ENCODE measurements around the gene COMT.

Gene COMT

DNA sequence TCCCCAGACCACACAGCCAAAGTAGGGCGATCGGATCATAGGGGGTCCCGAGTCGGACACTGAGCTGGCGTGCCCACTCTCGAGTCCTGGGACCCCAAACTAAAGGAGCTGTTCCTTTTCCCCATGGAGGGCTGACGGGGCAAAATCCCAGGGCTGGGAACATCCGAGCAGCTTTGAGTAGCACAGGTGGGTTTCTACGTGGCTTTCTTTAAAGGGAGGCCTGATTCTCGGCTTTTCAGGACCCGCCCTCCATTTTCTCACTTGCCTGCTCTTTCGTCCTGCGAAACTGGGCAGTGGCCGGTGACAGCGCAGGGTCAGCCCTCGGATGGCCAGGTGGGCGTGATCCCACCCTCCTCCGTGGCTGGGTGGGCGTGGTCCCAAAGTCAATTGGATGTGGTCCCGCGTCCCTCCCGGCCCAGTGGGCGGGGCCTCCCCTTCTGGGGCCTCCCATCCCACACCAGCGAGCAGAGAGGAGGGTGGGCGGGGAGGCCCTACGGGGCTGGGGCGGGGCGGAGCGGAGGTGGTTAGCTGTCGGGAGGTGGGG lies 17.5 kb downstream of the COMT start:
- DNase-seq, result no peak

DNA sequence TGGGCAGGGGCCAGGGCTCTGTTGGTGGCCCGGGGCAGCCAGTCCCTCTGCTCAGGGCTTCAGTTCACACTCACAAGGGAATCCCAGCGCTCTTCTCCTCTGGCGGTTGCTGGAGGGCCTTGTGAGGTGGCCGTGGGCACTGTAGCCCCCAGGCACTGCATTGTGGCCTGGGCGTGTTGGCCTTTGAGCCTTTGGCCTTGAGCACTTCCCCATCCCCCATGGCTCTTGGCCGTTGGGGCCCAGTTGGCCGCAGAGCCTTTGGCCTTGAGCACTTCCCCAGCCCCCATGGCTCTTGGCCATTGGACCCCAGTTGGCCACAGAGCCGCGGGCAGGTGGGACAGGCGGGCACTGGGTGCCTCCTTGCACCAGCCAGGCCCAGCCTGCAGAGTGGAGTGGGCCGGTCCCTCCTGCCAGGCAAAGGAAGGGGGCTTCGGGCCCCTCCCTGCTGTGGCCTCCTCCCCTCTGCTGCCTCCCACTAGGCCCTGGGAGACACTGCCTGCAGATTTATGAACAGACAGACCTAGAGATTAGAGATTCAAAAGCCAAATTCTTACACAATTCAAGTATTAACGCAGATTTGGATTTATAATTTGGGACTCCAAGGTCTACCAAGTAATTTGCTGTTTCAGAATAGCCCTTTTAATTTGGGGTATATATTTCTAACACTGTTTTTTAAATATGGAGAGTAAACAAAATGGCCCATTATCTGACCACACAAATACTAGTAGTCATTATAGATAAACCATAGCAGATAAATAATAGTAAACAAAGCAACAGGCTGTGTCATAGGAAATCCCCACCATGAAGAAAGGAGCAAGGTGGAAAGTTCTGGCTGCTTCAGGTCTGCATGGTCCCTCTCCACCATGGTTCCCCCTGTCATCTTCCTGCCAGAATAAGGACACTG lies 18.3 kb downstream of the COMT start:
- no peak for DNase-seq

DNA sequence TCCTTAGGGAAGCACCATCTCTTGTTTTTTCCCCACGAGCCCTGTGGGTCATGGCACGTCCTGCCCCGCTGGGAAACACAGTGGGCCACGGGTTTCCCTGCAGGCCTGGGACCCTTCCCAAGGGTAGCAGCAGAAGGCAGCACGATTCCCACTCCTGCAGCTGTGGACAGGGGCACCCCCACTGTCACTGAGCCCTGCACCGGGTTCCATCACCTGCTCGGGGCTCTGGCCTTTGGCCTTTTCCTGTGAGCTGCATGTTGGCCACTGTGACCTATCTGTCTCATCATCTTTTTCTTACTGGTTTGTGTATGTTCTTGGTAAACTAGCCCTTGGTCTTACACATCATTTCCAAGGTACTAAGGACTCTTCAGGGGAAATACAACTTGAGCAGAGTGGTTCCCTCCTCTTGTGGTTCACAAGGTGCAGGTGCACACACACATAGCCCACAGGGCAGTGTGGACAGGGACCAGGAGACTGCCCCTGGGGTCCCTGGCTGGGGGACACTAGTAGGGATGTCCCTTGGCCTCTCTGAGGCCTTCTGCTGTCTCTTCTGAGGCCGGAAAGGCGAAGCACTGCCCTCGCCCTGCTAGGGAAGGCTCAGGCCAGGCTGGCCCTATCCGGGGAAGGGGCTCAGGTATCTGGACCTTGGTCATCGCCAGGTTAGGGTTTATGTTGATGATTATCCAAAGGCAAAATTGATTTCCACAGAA lies 19.1 kb downstream of the COMT start:
- no peak for DNase-seq

DNA sequence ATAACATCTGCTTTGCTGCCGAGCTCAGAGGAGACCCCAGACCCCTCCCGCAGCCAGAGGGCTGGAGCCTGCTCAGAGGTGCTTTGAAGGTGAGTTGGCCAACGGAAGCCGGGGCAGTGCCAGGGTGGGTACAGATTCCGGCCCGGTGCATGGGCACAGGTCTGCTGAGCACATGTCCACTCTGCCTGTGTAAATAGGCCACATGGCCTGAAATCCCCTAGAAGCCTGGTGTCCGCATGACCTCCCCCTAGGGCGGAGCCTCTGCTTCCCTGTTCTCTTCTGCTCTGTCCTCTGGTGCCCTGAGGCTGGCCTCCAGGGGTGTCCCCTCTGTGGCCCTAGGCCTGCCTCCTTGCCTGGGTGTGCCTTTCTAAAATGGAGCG lies 19.6 kb downstream of the COMT start:
- no peak for DNase-seq

DNA sequence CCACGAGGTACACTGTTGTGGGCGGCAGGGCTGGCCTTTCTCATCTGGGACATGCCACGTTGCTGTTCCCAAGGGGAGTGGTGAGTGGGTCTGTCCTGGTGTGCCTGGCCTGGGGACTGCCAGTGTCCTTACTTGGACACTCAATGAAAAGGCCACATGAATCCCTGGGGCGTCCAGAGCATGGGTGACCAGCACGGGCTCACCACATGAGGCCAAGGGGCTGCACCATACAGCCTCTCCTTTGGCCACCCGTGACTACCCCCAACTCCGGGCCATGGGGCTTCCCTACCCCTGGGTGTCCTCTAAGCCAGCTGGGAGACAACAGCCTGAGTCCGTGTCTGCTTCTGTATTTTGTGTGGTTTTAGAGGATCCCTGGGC lies 20.3 kb downstream of the COMT start:
- no peak for DNase-seq

DNA sequence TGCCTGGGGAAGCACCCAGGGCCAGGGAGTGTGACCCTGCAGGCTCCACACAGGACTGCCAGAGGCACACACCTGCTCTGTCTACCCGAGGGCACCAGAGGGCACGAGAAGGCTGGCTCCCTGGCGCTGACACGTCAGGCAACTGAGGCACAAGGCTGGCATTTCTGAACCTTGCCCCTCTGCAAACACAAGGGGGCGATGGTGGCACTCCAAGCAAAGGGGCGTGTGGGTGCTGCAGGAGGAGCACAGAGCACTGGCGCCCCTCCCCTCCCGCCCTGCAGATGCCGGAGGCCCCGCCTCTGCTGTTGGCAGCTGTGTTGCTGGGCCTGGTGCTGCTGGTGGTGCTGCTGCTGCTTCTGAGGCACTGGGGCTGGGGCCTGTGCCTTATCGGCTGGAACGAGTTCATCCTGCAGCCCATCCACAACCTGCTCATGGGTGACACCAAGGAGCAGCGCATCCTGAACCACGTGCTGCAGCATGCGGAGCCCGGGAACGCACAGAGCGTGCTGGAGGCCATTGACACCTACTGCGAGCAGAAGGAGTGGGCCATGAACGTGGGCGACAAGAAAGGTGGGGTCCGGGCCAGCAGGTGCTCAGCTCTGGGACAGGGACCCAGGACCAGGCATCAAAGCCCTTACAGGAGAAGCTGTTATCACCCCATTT lies 20.8 kb downstream of the COMT start:
- DNase-seq, result peak; percentile 52 to 54

DNA sequence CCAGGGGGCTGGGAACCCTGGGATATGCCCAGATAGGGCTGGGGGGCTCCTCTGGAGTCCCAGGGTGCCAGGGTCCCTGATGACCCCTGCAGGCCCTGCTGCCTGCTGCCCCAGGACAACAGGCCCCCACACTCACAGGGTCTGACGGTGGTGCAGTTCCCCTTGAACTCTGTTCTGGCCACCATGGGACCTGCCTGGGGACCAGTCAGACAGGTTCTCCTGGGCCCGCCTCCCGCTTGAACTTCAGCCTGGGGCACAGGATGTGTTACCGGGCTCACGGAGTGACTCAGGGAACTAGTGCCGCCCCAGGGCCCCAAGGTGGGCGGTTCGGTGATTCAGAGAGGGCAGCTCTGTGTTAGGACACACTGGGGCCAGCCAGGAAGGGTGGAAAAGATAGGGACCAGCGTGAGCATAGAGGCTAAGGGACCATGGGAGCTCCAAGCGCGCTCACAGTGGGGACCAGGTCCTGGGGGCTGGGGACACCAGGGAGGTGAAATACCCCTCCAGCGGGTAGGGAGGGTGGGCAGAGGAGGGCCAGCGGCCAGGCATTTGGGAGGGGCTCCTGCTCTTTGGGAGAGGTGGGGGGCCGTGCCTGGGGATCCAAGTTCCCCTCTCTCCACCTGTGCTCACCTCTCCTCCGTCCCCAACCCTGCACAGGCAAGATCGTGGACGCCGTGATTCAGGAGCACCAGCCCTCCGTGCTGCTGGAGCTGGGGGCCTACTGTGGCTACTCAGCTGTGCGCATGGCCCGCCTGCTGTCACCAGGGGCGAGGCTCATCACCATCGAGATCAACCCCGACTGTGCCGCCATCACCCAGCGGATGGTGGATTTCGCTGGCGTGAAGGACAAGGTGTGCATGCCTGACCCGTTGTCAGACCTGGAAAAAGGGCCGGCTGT lies 21.6 kb downstream of the COMT start:
- DNase-seq, result no peak

DNA sequence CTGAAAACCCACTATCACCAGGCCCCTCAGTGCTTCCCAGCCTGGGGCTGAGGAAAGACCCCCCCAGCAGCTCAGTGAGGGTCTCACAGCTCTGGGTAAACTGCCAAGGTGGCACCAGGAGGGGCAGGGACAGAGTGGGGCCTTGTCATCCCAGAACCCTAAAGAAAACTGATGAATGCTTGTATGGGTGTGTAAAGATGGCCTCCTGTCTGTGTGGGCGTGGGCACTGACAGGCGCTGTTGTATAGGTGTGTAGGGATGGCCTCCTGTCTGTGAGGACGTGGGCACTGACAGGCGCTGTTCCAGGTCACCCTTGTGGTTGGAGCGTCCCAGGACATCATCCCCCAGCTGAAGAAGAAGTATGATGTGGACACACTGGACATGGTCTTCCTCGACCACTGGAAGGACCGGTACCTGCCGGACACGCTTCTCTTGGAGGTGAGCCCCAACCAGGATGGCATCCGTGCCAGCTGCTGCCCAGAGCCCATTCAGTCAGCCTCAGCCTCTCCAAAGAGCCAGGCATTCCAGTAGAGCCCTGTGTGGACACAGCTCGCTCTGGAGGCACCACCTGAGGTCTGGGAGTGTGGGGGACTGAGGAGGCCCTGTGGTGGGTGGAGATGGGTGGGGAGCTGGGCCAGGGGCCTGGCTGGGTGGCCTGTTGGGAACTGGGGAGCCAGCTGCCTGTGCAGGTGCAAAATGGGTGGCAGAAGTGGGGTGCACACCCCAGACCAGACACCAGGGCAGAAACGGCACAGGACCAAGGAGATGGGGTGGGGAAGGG lies 22.5 kb downstream of the COMT start:
- DNase-seq, result no peak

DNA sequence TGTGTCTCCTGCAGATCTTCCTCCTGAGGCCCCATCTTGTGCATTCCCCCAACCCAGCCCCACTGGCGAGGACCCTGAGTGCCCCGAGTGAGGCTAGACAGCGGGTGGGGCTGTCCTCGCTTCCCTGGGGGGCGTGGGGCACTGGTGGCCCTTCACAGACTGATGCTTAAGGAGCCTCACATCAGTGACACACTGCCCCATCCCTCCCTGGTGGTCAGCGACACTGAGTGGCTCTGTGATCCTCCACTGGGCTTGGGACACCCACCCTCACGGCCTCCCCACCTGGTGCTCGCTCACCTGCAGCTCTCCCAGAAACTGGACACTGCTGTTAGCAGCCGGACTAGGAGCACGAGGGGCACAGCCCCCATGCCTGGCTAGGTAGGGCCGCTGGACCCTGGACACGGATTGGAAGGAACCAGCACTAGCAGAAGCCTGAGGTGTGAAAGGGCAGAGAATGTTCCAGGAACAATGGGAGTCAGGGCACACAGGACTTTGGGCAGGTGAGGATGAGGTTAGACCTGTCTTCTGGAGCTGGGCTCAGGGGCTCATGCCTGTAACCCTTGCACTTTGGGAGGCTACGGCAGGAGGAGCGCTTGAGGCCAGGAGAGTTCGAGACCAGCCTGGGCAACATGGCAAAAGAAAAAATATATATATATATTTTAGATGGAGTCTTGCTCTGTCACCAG lies 23.3 kb downstream of the COMT start:
- no peak for DNase-seq

DNA sequence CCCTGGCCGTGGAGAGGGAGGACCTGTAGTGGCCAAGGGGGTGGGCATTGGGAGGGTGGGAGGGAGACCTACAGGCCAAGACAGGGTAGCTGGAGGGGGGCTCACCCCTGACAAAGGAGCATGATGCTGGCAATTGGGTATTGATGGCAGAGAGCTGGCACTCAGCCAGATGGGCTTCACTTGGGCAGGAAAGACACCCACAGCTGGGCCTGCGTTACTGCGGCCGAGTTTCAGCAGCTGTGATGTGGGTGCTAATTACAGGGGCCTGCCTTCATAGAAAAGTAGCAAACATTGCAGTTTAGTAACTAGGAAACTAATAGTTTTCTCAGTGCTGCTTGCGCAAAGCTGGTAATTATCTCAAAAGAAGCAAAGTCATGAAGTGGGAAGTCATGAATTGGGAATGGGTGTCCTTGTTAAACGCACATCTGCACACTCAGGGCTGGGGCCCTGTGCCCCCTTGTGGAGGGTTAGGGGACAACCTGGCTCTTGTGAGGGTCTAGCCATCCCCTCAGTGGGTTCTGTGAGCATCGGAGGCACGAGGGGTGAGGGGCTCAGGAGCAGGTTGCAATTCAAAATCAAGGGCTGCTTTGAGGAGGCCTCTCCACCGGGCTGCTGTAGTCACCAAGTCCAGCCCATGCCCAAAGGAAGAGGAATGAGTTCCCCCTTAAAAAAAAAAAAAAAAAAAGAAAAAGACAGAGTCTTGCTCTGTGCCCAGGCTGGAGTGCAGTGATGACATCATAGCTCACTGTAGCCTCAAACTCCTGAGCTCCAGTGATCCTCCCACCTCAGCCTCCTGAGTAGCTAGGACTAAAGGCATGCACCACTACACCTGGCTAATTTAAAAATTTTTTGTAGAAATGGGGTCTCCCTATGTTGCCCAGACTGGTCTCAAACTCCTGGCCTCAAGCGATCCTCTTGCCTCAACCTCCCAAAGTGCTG lies 24.5 kb downstream of the COMT start:
- DNase-seq, result no peak

DNA sequence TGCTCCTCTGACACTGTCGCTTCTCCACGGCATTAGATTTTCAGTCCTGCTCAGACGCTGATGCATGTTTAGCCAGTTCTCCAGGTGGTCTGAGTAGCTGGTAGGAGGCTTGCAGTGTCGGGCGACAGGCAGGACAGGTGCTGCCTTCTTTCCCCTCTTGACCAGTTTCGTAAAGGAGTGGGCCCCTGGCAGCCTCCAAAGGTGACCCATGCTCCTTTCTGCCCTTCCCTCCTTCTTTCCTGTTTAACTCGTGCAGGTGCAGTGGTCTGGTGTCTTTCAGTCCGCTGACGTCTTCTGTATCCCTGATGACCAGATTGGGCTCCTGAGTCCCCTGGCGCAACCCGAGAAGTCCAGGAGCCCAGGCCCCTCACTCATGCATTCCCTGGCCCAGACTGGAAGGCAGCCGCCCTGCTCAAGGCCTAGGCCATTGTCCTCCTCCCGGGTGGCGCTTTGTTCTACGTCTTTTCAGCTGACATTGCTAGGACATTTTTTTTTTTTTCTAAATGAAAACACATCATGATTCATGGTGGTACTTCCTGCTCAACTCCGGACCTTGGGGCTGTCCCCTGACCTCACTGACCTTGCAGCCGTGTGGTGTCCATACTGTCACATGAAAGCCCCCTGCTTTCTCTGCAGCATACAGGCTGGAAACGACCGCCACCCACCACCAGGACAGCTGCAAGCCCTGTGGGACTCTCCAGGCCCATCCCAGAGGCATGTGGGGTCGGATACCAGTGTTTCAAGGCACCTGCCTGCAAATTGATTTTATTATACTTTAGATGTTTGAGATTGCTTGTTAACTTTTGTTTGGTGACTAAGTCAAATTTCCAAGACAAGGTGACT lies 25.6 kb downstream of the COMT start:
- DNase-seq, result no peak

DNA sequence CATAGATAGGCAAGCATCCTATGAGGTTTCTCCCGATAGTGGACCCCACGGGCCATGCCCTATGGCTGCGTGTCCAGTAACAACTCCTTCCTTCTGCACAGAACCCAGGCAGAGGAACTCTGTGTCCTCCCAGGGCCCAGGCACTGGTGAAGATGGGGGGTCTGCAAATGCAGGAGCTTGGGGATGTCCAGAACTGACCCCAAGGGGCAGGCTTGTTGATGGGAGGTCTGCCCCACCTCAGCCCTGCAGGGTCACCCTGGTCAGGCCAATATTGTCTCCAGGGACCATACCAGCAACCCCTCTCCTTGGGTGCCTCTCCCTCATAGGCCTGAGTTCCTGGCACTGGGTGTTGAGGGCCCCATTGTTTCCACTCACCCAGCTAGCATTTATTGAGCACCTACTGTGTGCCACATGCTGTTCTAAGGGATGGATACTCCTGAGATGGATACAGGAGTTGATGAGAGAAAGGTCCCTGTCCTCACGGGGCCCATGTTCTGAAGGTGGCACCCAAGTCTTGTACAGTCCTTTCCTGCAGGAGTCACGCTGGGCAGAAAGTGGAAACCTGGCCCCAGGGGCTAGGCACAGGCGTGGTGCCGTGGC lies 26.4 kb downstream of the COMT start:
- no peak for DNase-seq

DNA sequence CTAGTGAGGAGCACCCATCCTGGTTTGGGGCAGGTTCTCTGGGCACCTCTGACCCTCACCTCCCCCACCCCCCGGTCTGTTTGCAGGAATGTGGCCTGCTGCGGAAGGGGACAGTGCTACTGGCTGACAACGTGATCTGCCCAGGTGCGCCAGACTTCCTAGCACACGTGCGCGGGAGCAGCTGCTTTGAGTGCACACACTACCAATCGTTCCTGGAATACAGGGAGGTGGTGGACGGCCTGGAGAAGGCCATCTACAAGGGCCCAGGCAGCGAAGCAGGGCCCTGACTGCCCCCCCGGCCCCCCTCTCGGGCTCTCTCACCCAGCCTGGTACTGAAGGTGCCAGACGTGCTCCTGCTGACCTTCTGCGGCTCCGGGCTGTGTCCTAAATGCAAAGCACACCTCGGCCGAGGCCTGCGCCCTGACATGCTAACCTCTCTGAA lies 26.9 kb downstream of the COMT start:
- DNase-seq, result no peak

DNA sequence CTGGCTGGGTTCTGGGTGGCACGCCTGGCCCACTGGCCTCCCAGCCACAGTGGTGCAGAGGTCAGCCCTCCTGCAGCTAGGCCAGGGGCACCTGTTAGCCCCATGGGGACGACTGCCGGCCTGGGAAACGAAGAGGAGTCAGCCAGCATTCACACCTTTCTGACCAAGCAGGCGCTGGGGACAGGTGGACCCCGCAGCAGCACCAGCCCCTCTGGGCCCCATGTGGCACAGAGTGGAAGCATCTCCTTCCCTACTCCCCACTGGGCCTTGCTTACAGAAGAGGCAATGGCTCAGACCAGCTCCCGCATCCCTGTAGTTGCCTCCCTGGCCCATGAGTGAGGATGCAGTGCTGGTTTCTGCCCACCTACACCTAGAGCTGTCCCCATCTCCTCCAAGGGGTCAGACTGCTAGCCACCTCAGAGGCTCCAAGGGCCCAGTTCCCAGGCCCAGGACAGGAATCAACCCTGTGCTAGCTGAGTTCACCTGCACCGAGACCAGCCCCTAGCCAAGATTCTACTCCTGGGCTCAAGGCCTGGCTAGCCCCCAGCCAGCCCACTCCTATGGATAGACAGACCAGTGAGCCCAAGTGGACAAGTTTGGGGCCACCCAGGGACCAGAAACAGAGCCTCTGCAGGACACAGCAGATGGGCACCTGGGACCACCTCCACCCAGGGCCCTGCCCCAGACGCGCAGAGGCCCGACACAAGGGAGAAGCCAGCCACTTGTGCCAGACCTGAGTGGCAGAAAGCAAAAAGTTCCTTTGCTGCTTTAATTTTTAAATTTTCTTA lies 27.8 kb downstream of the COMT start:
- DNase-seq, result no peak

DNA sequence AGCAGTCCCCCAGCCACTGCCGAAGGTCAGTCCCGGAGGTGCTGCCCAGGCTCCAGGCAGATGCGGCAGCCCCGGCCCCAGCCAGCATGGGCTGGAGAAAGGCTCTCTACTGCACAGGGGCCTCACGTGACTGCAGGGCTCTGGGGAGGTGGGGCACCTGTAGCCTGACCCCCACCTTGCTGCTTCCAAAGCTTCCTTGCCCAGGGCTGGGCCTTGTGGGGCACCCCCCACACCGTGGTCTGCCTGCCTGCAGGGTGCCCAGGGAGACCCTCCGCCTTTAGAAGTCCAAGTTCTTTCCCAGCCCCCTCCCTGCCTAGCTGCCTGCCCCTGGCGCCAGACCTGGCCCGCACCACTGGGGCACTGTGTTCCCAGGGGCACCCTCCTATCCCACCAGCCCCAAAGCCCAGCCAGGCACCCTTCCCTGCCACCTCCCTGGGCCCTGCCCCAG lies 28.5 kb downstream of the COMT start:
- no peak for DNase-seq

DNA sequence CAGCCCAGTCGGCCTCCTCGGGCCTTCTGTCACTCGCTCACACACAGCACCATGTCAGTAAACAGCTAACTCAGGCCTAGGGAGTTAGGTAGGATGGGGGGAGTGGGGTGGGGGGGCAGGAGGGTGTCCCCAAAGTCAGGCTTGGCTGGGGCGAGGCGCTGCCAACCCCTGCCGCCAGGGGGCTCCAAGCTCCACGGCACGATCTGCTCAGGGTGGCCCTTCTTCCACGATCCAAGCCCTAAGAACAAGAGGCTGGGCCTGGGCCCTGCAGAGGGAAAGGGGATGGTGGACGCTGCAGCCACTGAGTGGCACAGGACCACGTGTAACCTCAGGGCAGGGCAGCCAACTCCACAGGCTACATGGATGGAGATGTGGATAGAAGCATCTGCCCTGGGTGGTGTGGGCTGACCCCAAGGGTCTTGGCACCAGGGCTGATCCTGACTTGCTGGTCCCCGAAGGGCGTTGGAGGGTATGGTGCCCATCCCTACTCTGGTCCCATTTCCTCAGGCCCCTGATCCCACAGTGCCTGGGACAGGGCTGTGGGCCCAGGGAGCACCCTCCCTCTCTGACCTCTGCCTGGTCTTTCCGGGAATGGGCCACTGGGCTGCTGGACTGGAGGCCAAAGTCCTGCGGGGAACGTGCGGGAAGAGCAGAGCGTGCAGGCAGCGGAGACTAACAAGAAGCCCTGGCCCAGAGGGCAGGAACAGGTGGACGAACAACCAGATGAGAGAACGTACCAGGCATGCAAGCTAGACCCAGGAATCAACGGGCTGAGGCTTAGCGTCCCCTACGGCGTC lies 29.1 kb downstream of the COMT start:
- peak; percentile 74 to 80 for DNase-seq
